ENCODE results near the gene CTNNA1. TPM values are rescaled to one million over a fixed set of nuclear protein-coding genes. Genes with fewer than 3 reads are reported as not detected.

Gene CTNNA1
- total and polyA plus RNA-seq, 2 donors from 2014 or later = 177 to 463 TPM

- intact Hi-C loops (cut with DNase I) = no loop called here
- H3K36me3 ChIP-seq (ENCODE audit: control insufficient read depth in 2 of 3, insufficient read depth in 3 of 3, low read length in 3 of 3) = no peaks in the 10 kb centered on the region
- no peak overlapping the region for H3K4me3 ChIP-seq (ENCODE audit: low read length in 3 of 3)
- H3K27me3 ChIP-seq (ENCODE audit: control insufficient read depth, insufficient read depth, low read length) = no peaks in the 10 kb centered on the region
- DNase-seq = no peak
- H3K9ac ChIP-seq (ENCODE audit: low read length in 3 of 3) = no peak overlapping the region
- FAIRE-seq = no peak
- H3K4me1 ChIP-seq (ENCODE audit: control insufficient read depth in 2 of 3, insufficient read depth in 2 of 3, low read depth in 1 of 3, low read length in 3 of 3) = peaks cover 4 to 34% (median 22%) of the 10 kb centered on the region in 3 donors
- no peak overlapping the region for H3K27ac ChIP-seq (ENCODE audit: low read depth in 2 of 2, low read length in 2 of 2)
- H3K9me3 ChIP-seq (ENCODE audit: control insufficient read depth in 2 of 3, insufficient read depth in 1 of 3, low read length in 3 of 3) = no peaks in the 10 kb centered on the region
- TF ChIP-seq CTCF (IDR thresholded peaks at IDR 0.05; ENCODE audit: borderline replicate concordance, extremely low read depth, insufficient read depth) = no peak
These were observed 219.6 kb downstream of the CTNNA1 start for GRCh38 chr5:138972836-138973235.

- Histone ChIP-seq H3K27ac (ENCODE audit: low read depth in 2 of 2, low read length in 2 of 2) (peak overlapping the region; percentile 55 to 66), H3K4me1 (ENCODE audit: control insufficient read depth in 2 of 3, insufficient read depth in 2 of 3, low read depth in 1 of 3, low read length in 3 of 3) (peaks cover 4 to 18% (median 10%) of the 10 kb centered on the region in 3 donors), H3K9me3 (ENCODE audit: control insufficient read depth in 2 of 3, insufficient read depth in 1 of 3, low read length in 3 of 3) (no peaks in the 10 kb centered on the region), H3K9ac (ENCODE audit: low read length in 3 of 3) (peak overlapping the region in 1 of 3 donors; percentile 29), H3K4me3 (ENCODE audit: low read length in 3 of 3) (no peak overlapping the region), H3K36me3 (ENCODE audit: control insufficient read depth in 2 of 3, insufficient read depth in 3 of 3, low read length in 3 of 3) (no peaks in the 10 kb centered on the region), H3K27me3 (ENCODE audit: control insufficient read depth, insufficient read depth, low read length) (no peaks in the 10 kb centered on the region)
- DNase-seq (peak in 4 of 5 donors; percentile 86 to 93 (median 90)), FAIRE-seq (no peak)
- intact Hi-C loops (cut with DNase I) = no loop called here
- no peak for TF ChIP-seq CTCF (IDR thresholded peaks at IDR 0.05; ENCODE audit: borderline replicate concordance, extremely low read depth, insufficient read depth)
These were observed 221.2 kb downstream of the CTNNA1 start for GRCh38 chr5:138974227-138975063.

GRCh38 chr5:138975098-138975847 lies 222.0 kb downstream of the CTNNA1 start:
- Histone ChIP-seq H3K4me1 (ENCODE audit: control insufficient read depth in 2 of 3, insufficient read depth in 2 of 3, low read depth in 1 of 3, low read length in 3 of 3) (peaks cover 4 to 16% (median 10%) of the 10 kb centered on the region in 3 donors), H3K27me3 (ENCODE audit: control insufficient read depth, insufficient read depth, low read length) (no peaks in the 10 kb centered on the region), H3K36me3 (ENCODE audit: control insufficient read depth in 2 of 3, insufficient read depth in 3 of 3, low read length in 3 of 3) (no peaks in the 10 kb centered on the region), H3K9ac (ENCODE audit: low read length in 3 of 3) (no peak overlapping the region), H3K27ac (ENCODE audit: low read depth in 2 of 2, low read length in 2 of 2) (peak overlapping the region; percentile 55 to 66), H3K9me3 (ENCODE audit: control insufficient read depth in 2 of 3, insufficient read depth in 1 of 3, low read length in 3 of 3) (no peaks in the 10 kb centered on the region), H3K4me3 (ENCODE audit: low read length in 3 of 3) (no peak overlapping the region)
- intact Hi-C loops (cut with DNase I) = no loop called here
- no peak for TF ChIP-seq CTCF (IDR thresholded peaks at IDR 0.05; ENCODE audit: borderline replicate concordance, extremely low read depth, insufficient read depth)
- FAIRE-seq (no peak), DNase-seq (peak in 2 of 5 donors; percentile 58 to 83)

Data from kidney (tissue), 14 donors.